T-helper 2 cell treated with Interferon-gamma antibody and Interleukin-4, amounts not matched to agents 5 μg/mL and 100 μg/mL, for 36 hours (primary cell): ENCODE measurements around the gene FBLN2.

ENCODE experiments used
- DNase-seq: peaks from one replicate; pipeline ENCODE4 v3.0.0; 2021; ENCODE audit warnings: low spot score
- H3K27ac Mint-ChIP-seq: one replicate; pipeline ENCODE4 v1.8.0; 2021; ENCODE audit warnings: mild to moderate bottlenecking, mixed read lengths
- H3K27me3 Mint-ChIP-seq: one replicate; pipeline ENCODE4 v1.8.0; 2021; ENCODE audit warnings: low read depth, mixed read lengths
- H3K36me3 Mint-ChIP-seq: one replicate; pipeline ENCODE4 v1.8.0; 2021; ENCODE audit warnings: low read depth, mixed read lengths
- H3K4me1 Mint-ChIP-seq: one replicate; pipeline ENCODE4 v1.8.0; 2021; ENCODE audit warnings: low read depth, mixed read lengths
- H3K4me3 Mint-ChIP-seq: one replicate; pipeline ENCODE4 v1.8.0; 2022; ENCODE audit warnings: mild to moderate bottlenecking, moderate library complexity, mixed read lengths
- H3K9me3 Mint-ChIP-seq: one replicate; pipeline ENCODE4 v1.8.0; 2021; ENCODE audit warnings: mixed read lengths

FBLN2 gene

DNA sequence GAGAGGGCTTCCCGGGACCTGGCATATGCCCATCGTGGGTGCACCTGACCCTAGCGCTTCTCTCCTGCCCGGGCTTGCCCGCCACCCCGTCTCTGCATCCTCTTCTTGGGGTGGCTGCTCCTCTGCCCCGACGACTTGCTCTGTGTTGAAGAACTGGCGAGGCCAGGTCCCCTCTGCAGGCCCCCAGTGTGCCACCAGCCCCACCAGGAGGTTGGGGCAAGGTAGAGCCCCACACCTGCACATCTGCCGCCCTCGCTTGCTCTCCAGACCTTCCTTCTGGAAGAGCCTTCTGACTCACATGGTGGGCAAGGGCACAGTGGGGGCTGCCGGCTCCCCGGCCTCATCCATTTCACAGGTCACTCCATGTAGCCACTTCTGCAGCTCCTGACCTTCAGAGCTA lies 84.3 kb downstream of the FBLN2 start:
- no peaks in the 10 kb centered on the region for H3K9me3 Mint-ChIP-seq
- no peaks in the 10 kb centered on the region for H3K27me3 Mint-ChIP-seq
- H3K4me1 Mint-ChIP-seq, result no peaks in the 10 kb centered on the region
- no peaks in the 10 kb centered on the region for H3K36me3 Mint-ChIP-seq
- DNase-seq, result no peak
- no peak overlapping the region for H3K4me3 Mint-ChIP-seq
- H3K27ac Mint-ChIP-seq, result no peak overlapping the region

DNA sequence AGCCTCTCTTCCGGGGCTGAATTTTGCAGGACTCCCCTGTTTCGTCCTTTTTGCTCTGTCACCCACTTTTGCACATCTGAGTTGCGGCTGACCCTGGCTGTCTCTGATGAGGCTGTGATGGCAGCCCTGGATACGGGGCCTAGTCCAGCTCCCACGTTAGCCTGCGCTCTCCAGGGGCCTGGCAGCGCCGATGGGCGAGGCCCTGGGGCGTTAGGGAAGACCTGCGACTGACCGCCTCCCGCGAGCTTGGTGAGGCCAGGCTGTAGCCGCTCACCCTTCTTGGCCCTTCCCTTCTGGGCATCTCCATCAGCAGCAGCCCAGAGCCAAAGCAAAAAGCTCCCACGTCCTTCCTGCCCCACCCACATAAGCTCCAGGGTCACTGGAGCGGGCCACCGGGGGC lies 85.2 kb downstream of the FBLN2 start:
- Mint-ChIP-seq H3K27ac (no peak overlapping the region), H3K27me3 (no peaks in the 10 kb centered on the region), H3K4me1 (no peaks in the 10 kb centered on the region), H3K4me3 (no peak overlapping the region), H3K9me3 (no peaks in the 10 kb centered on the region), H3K36me3 (no peaks in the 10 kb centered on the region)
- no peak for DNase-seq

DNA sequence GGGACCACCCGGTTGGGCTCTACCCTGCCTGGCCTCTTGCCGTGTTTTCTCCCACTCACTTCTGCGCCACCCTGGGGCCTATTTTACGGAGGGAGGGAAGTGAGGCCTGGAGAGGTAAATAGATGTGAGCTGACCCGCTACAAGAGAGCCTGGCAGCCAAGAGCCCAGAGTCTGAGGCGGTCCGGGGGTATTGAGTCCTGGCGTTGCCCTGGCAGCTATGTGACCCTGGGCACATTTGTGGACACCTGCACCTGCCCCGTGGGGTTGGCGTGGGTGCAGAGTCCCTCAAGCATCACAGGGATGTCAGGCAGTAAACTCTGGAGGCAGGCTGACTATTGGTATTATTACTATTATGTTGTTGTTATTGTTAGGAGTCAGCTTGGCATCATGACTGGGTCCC lies 85.7 kb downstream of the FBLN2 start:
- H3K4me1 Mint-ChIP-seq, result no peaks in the 10 kb centered on the region
- no peaks in the 10 kb centered on the region for H3K27me3 Mint-ChIP-seq
- H3K4me3 Mint-ChIP-seq, result no peak overlapping the region
- H3K36me3 Mint-ChIP-seq, result no peaks in the 10 kb centered on the region
- no peak overlapping the region for H3K27ac Mint-ChIP-seq
- DNase-seq, result no peak
- H3K9me3 Mint-ChIP-seq, result no peaks in the 10 kb centered on the region

DNA sequence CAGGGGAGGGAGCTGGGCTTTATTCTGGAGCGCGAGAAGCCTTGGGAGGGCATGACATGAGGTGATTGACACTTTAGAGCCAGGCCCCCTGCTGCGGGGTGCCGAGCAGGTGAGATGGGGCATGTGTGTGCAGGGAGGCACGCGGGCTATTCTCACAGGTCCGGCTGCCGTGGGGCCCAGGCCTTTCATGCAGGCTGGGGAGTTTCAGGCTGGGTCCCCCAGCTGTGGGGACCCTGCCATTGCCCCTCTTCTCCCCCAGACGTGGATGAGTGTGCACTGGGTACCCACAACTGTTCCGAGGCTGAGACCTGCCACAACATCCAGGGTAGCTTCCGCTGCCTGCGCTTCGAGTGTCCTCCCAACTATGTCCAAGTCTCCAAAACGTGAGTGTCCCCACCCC lies 87.3 kb downstream of the FBLN2 start:
- H3K27me3 Mint-ChIP-seq, result no peaks in the 10 kb centered on the region
- H3K9me3 Mint-ChIP-seq, result no peaks in the 10 kb centered on the region
- no peak for DNase-seq
- no peak overlapping the region for H3K27ac Mint-ChIP-seq
- H3K4me3 Mint-ChIP-seq, result no peak overlapping the region
- H3K36me3 Mint-ChIP-seq, result no peaks in the 10 kb centered on the region
- H3K4me1 Mint-ChIP-seq, result no peaks in the 10 kb centered on the region

DNA sequence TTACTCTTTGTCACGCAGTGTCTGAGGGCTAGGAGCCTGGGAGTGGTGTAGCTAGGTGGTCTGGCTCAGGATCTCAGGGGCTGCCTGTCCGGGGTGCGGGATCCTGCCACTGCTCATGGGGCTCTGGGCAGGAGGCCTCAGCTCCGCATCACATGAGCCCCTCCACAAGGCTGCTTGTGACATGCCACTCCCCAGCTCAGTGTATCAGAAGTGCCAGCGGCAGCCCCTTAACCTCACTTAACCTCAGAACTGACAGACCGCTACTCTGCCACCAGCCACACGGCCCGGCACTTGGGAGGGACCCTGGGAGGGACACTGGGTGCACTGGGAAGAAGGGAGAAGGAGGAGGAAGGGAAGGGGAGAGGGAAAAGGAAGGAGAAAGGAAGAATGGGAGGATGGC lies 87.9 kb downstream of the FBLN2 start:
- Mint-ChIP-seq H3K27ac (no peak overlapping the region), H3K36me3 (no peaks in the 10 kb centered on the region), H3K27me3 (no peaks in the 10 kb centered on the region), H3K4me1 (no peaks in the 10 kb centered on the region), H3K9me3 (no peaks in the 10 kb centered on the region), H3K4me3 (no peak overlapping the region)
- DNase-seq, result no peak

DNA sequence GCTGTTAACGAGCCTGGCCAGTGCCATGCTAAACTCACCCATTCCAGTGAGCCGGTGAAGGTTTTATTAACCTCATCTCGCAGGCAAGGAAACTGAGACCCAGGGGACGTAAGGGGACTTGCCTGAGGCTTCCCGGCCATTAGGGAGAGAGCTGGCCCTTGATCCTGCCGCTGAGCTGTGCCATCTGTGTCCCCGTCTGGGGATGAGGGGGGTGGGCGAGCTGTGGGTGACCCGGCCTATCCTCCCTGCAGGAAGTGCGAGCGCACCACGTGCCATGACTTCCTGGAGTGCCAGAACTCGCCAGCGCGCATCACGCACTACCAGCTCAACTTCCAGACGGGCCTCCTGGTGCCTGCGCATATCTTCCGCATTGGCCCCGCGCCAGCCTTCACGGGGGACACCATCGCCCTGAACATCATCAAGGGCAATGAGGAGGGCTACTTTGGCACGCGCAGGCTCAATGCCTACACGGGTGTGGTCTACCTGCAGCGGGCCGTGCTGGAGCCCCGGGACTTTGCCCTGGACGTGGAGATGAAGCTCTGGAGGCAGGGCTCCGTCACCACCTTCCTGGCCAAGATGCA lies 88.5 kb downstream of the FBLN2 start:
- no peak for DNase-seq
- Mint-ChIP-seq H3K27me3 (no peaks in the 10 kb centered on the region), H3K27ac (no peak overlapping the region), H3K4me1 (no peaks in the 10 kb centered on the region), H3K9me3 (no peaks in the 10 kb centered on the region), H3K4me3 (no peak overlapping the region), H3K36me3 (no peaks in the 10 kb centered on the region)

DNA sequence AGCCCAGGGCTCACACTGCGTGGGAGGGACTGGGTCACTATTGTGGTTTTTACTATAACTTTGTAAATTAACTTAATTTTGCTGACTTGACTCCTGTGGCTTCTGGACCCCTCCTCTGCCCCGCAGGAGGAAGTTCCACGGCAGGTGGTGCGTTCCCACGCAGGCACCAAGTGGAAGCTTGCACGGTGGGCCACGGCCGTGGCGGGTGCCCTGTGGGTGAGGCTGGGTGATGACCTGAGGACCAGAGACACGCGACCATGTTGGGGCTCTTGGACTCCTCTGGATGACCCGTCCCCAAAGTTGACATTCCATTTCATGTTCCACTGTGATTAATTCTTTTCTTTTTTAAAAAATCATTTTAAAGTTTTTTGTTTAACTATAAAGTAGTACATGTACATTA lies 89.0 kb downstream of the FBLN2 start:
- no peak overlapping the region for H3K27ac Mint-ChIP-seq
- no peak for DNase-seq

DNA sequence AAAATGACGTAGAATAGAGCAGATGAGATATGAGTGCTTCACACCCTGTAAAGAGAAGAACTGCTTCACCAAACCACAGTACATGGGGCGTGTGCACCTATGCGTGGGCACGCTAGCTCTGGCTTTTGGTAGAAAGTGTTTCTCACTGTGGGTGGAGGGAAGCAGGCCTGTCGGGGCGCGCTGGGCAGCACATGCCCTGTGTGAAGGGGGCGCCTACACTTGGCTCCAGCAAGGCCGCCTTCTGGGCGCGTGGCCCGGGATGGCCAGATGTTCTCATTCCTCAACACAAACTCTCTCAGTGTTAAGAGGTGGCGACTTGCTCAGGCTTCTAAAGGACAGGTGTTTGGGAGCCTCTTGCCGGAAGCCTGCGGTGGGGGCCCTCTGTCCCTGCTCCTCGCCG lies 90.0 kb downstream of the FBLN2 start:
- Mint-ChIP-seq H3K4me3 (no peak overlapping the region), H3K27me3 (no peaks in the 10 kb centered on the region), H3K27ac (no peak overlapping the region), H3K36me3 (no peaks in the 10 kb centered on the region), H3K9me3 (no peaks in the 10 kb centered on the region), H3K4me1 (no peaks in the 10 kb centered on the region)
- DNase-seq, result no peak

More for the DNA sequence above, 89.0 kb downstream of the FBLN2 start:
- Mint-ChIP-seq H3K4me3 (no peak overlapping the region), H3K9me3 (no peaks in the 10 kb centered on the region), H3K36me3 (no peaks in the 10 kb centered on the region), H3K27me3 (no peaks in the 10 kb centered on the region), H3K4me1 (no peaks in the 10 kb centered on the region)

DNA sequence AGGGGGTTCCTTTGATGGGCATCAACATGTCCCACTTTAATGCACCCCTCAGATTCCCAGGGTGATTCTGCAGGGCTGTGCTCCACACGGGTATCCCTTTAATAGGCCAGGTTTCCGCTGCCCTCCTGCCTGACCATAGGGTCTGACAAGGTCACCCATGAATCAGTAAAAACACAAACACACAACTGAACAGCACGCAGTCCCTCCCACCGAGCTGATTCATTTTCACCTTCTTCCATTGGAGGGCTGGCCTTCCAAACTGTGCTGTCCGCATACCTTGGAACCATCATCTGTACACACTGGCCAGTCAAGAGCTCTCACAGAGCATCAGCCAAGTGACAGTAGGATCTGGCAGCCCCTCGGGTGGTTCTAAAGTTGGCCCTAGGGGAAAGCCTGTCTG lies 93.7 kb downstream of the FBLN2 start:
- Mint-ChIP-seq H3K9me3 (no peaks in the 10 kb centered on the region), H3K27me3 (peaks cover 18% of the 10 kb centered on the region), H3K4me1 (no peaks in the 10 kb centered on the region), H3K36me3 (no peaks in the 10 kb centered on the region), H3K27ac (no peak overlapping the region), H3K4me3 (no peak overlapping the region)
- no peak for DNase-seq

DNA sequence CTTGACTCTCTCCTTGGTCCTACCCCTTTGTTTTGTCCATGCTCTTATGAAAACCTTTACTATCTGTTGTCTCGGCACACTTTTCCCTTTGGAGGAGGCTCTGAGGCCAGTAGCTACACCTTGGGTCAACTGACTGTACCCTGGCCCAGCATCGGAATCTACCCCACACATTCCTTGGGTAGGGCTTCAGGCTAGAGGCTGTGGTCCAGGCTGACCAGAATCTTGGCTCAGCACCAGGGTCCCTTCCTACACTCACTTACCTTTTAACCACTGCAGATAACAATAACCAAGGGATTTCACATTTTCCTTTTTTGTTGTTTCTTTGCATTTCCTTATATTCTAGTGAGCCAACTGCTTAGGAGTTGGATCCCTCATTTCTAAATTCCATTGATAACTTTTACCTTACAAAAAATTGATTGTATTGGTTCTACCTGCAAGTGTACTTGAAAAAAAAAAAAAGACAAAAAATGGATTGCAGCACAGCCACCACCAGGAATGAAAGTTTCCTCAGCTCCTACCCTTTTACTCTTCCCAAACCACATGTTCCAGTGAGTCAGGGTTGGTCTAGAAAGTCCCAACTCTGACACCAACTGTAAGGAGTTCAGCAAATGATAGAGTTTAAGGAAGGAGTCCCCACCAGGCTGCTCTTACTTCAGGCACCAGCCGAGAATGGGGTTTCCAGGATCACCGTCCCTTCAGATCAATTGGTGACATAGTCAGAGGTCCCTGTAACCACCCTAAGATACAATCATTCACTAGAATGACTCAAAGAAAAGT lies 95.6 kb downstream of the FBLN2 start:
- Mint-ChIP-seq H3K27ac (no peak overlapping the region), H3K36me3 (no peaks in the 10 kb centered on the region), H3K27me3 (peaks cover 26% of the 10 kb centered on the region), H3K4me3 (no peak overlapping the region), H3K9me3 (no peaks in the 10 kb centered on the region), H3K4me1 (no peaks in the 10 kb centered on the region)
- DNase-seq, result no peak

DNA sequence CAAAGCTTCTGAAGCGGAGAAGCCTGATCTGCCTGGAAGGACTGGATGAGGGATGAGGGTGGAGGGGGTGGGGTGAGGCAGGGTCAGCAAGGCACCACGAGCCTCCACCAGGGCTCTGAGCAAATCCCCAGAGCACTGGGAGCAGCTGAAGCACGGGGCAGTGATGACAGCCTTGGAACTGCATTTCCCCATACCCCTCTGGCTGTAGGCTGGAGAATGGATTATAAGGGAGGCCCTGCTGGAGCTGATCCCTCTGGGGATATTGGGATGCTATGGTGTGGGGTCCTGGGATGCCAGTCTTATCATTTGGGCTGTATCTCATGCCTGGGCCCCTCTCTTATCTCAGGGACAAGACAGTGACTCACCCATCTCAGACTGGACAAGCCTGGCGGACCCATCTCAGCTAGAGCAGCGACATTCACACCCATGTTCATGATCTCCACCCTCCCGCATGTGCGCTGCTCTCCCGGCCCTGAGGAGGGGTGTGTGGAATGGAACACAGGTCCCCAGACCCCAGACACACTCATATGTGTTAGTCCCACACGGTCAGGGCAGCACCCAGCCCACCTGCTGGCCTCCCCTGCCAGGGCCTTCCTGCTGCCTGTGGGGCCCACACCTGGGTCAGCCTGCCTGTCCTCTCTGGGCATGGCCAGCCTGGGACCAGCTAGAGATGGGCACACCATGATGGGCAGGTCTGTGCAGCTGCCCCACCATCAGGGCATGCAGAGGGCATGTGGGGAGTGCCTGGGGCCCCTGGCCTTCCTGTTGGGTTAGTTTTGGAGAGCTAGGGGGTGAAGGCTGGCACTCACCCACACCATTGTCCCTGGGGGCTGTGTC lies 97.1 kb downstream of the FBLN2 start:
- DNase-seq, result no peak
- Mint-ChIP-seq H3K4me3 (no peak overlapping the region), H3K9me3 (no peaks in the 10 kb centered on the region), H3K27ac (no peak overlapping the region), H3K27me3 (peaks cover 30% of the 10 kb centered on the region), H3K36me3 (no peaks in the 10 kb centered on the region), H3K4me1 (peaks cover 2% of the 10 kb centered on the region)

DNA sequence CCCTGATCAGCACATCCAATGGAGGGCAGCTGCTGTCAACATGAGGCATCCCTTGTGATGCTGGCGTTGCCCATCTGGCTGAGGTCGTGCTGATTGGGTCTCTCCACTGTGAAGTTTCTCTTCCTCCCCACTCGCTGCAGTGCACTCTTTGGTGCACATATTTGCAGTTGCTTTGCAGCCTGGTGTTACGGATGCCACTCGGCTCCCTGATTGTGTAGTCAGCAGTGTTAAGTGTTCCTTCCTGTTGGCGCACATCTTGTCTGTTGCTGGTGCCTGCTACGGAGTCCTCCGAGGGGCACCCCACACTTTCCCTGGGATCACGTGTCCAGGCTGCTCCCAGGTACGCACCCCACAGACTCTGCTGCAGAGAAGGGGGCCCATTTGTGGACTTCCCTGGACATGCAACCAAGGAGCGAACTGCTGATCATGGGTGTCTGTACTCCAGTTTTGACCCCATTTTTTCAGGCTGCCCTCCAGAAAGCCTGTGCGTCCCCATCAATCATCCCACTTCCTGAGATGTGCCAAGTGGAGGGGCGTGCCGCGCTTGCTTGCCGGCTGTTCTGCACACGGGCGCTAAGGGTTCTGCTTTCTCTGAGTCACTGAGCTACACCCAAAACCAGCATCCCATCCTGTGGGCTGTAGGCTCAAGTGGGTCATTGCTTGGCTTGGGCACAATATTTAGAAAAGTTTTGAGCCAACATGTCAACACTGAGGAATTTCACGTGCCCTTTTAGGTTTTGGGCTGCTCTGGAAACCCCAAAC lies 98.6 kb downstream of the FBLN2 start:
- H3K9me3 Mint-ChIP-seq, result no peaks in the 10 kb centered on the region
- H3K27me3 Mint-ChIP-seq, result peaks cover 30% of the 10 kb centered on the region
- H3K4me3 Mint-ChIP-seq, result no peak overlapping the region
- no peaks in the 10 kb centered on the region for H3K36me3 Mint-ChIP-seq
- peaks cover 2% of the 10 kb centered on the region for H3K4me1 Mint-ChIP-seq
- no peak for DNase-seq
- no peak overlapping the region for H3K27ac Mint-ChIP-seq

DNA sequence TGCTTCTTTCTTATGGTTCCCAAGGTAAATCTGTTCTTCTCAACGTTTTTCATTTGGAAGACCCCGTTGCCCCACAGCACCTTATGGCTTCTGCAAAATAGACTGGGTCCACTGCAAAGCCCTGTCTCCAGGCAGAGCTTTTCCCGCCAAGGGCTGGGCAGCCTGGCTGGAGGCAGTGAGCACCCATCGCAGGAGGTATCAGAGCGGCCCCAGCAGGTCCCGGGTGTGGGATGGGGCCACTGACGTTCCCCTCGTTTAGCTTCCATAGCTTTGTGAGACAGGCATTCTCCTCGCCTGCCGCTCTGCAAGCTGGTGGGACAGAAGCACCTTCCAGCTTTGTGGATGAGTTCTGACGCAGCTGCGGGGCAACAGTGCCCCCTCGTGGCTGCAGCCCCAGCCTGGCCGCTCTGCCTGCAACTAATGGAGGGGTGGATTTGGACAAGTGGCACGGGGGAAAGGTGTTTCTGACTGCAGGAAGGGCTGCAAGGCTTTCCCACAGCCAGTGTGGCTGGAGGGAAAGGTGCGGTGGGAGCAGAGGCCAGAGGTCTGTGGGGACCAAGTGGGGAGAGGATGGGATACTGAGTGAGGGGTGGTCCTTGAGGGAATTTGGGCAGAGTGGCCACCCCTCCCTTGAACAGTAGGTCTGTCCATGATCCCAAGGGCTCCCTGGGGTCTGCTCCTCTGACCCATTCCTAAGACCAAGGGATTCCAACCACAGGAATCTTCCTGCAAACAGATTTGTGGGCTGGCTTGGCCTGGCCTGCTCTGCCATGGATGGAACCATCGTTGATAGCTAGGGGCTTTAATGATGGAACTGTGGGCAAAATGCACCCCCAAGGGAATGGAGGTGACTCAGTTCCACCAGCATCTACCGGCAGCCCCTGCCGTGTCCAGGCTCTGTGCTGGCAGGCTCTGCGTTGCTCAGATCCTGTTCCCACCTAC lies 99.4 kb downstream of the FBLN2 start:
- H3K4me3 Mint-ChIP-seq, result no peak overlapping the region
- H3K9me3 Mint-ChIP-seq, result no peaks in the 10 kb centered on the region
- peaks cover 30% of the 10 kb centered on the region for H3K27me3 Mint-ChIP-seq
- peaks cover 2% of the 10 kb centered on the region for H3K4me1 Mint-ChIP-seq
- peak; percentile 60 for DNase-seq
- H3K36me3 Mint-ChIP-seq, result no peaks in the 10 kb centered on the region
- H3K27ac Mint-ChIP-seq, result no peak overlapping the region
